A549 (cell line): ENCODE data around the gene RNF123. TPM values are rescaled to one million over a fixed set of nuclear protein-coding genes. Genes with fewer than 3 reads are reported as not detected.

Source experiments
- ATAC-seq, 2 experiments: fragments of 200-7000 bp in 1 of 2; fragments of >200 bp in 1 of 2; cut with Nextera tagmentation in 1 of 2; cut with Tn5 transposase in 1 of 2; 3 replicates each; pipeline versions ENCODE4 v1.8.0 to v1.9.1; 2018 to 2020; ENCODE audit warnings: mild to moderate bottlenecking in 1 of 2, moderate library complexity in 1 of 2
- CTCF ChIA-PET: fragments of 300-600 bp; sonication (Branson Sonifier 250); formaldehyde crosslinking; extraction: SDS; loops from one replicate; lab custom pipeline; 2021; ENCODE audit warnings: antibody characterized with exemption, inconsistent platforms; lab: Yijun Ruan, JAX
- POLR2A ChIA-PET: fragments of 350-600 bp; formaldehyde crosslinking; extraction: SDS; loops from one replicate; lab custom pipeline; 2021; ENCODE audit warnings: antibody characterized with exemption, inconsistent platforms; lab: Yijun Ruan, JAX
- DNase-seq, 2 experiments: peaks; one replicate each; pipeline versions ENCODE4 v3.0.0 to v3.0.0-alpha.2; 2011 to 2016; ENCODE audit warnings: low read depth in 1 of 2, low spot score in 1 of 2
- FAIRE-seq: peaks from 2 replicates; lab custom pipeline; 2011; peaks lifted over from hg19 to GRCh38; lab: Jason Lieb, UNC
- H3K27ac ChIP-seq, 2 experiments: fragments of >200 bp; sonication (Bioruptor Twin); formaldehyde crosslinking; 3 replicates each; pipeline ENCODE4 v1.5.1; 2016 to 2017
- H3K4me1 ChIP-seq: fragments of >200 bp; sonication (Bioruptor Twin); formaldehyde crosslinking; 3 replicates; pipeline ENCODE4 v1.6.1; 2016
- H3K4me2 ChIP-seq: fragments of >200 bp; sonication (Bioruptor Twin); formaldehyde crosslinking; 3 replicates; pipeline ENCODE4 v1.6.1; 2016
- H3K4me3 ChIP-seq: fragments of >200 bp; sonication (Bioruptor Twin); formaldehyde crosslinking; 3 replicates; pipeline ENCODE4 v1.5.1; 2016
- H3K9me3 ChIP-seq: fragments of >200 bp; sonication (Bioruptor Twin); formaldehyde crosslinking; 3 replicates; pipeline ENCODE4 v1.6.1; 2016
- ATOH8 ChIP-seq: fragments of 250-450 bp; sonication (Bioruptor Pico); IDR thresholded peaks from 2 replicates; pipeline ENCODE4 v1.5.0; 2020; ENCODE audit warnings: low read depth, mild to moderate bottlenecking, moderate library complexity
- CBX2 ChIP-seq: fragments of 200-600 bp; sonication (generic); IDR thresholded peaks from 2 replicates; pipeline ENCODE4 v1.6.1; 2016; ENCODE audit warnings: low read depth, mild to moderate bottlenecking, borderline replicate concordance
- CBX8 ChIP-seq: fragments of 200-600 bp; sonication (generic); IDR thresholded peaks from 2 replicates; pipeline ENCODE4 v1.6.1; 2016
- CEBPB ChIP-seq, 2 experiments: fragments of >200 bp in 1 of 2; sonication (Bioruptor Twin) in 1 of 2; formaldehyde crosslinking in 1 of 2; IDR thresholded peaks; 2 replicates each; pipeline ENCODE4 v1.6.1; 2012 to 2016
- CHD2 ChIP-seq: fragments of 150-350 bp; IDR thresholded peaks from 2 replicates; pipeline ENCODE4 v1.6.1; 2014; ENCODE audit warnings: low read length; ENCODE audit not compliant: partially characterized antibody
- EP300 ChIP-seq, 2 experiments: fragments of >200 bp; sonication (Bioruptor Twin); formaldehyde crosslinking; IDR thresholded peaks; 2 replicates in 1 of 2; 3 replicates in 1 of 2; pipeline ENCODE4 v1.6.1; 2016 to 2017
- FOXS1 ChIP-seq: fragments of 250-450 bp; sonication (Bioruptor Pico); IDR thresholded peaks from 2 replicates; pipeline ENCODE4 v1.5.0; 2020; ENCODE audit warnings: mild to moderate bottlenecking, moderate library complexity
- HES2 ChIP-seq: fragments of >200 bp; sonication (Bioruptor Twin); formaldehyde crosslinking; IDR thresholded peaks from 2 replicates; pipeline ENCODE4 v1.6.1; 2016
- HEYL ChIP-seq: fragments of 250-450 bp; sonication (Bioruptor Pico); IDR thresholded peaks from 2 replicates; pipeline ENCODE4 v1.8.0; 2021; ENCODE audit warnings: mild to moderate bottlenecking, moderate library complexity
- HMGXB4 ChIP-seq: fragments of 250-450 bp; sonication (Bioruptor Pico); IDR thresholded peaks from 2 replicates; pipeline ENCODE4 v1.5.0; 2021; ENCODE audit warnings: mild to moderate bottlenecking, moderate library complexity, borderline replicate concordance
- HOXA7 ChIP-seq: fragments of 250-450 bp; sonication (Bioruptor Pico); IDR thresholded peaks from 2 replicates; pipeline ENCODE4 v1.5.0; 2020; ENCODE audit warnings: mild to moderate bottlenecking, moderate library complexity
- JUN ChIP-seq, 2 experiments: fragments of >200 bp; sonication (Bioruptor Twin); formaldehyde crosslinking; IDR thresholded peaks; 2 replicates in 1 of 2; 3 replicates in 1 of 2; pipeline ENCODE4 v1.6.1; 2016 to 2017
- KDM5A ChIP-seq: fragments of 200-600 bp; sonication (generic); IDR thresholded peaks from 2 replicates; pipeline ENCODE4 v1.6.1; 2016; ENCODE audit warnings: antibody characterized with exemption, mild to moderate bottlenecking
- PBX3 ChIP-seq: IDR thresholded peaks from 2 replicates; pipeline ENCODE4 v1.6.1; 2012
- PHF8 ChIP-seq: fragments of 200-600 bp; sonication (generic); IDR thresholded peaks from 2 replicates; pipeline ENCODE4 v1.6.1; 2016; ENCODE audit warnings: low read depth, mild to moderate bottlenecking, antibody characterized with exemption, moderate library complexity, borderline replicate concordance
- POLR2A ChIP-seq: IDR thresholded peaks from 2 replicates; pipeline ENCODE4 v1.6.1; 2012; ENCODE audit warnings: mild to moderate bottlenecking, low read length
- RAD21 ChIP-seq, 2 experiments: fragments of >200 bp in 1 of 2; sonication (Bioruptor Twin) in 1 of 2; formaldehyde crosslinking in 1 of 2; IDR thresholded peaks in 1 of 2; conservative IDR thresholded peaks in 1 of 2; 2 replicates in 1 of 2; 3 replicates in 1 of 2; pipeline ENCODE4 v1.6.1; 2012 to 2018; ENCODE audit warnings: inconsistent platforms in 1 of 2
- RCOR1 ChIP-seq: fragments of 150-350 bp; IDR thresholded peaks from 2 replicates; pipeline ENCODE4 v1.6.1; 2014; ENCODE audit warnings: antibody characterized with exemption, low read length, low read depth
- RNF2 ChIP-seq: fragments of 200-600 bp; sonication (generic); IDR thresholded peaks from 2 replicates; pipeline ENCODE4 v1.6.1; 2016; ENCODE audit warnings: low read depth, mild to moderate bottlenecking, antibody characterized with exemption, moderate library complexity, borderline replicate concordance
- TP53 ChIP-seq: fragments of 250-450 bp; sonication (Bioruptor Pico); IDR thresholded peaks from 2 replicates; pipeline ENCODE4 v1.5.0; 2021; ENCODE audit warnings: mild to moderate bottlenecking, moderate library complexity
- USF2 ChIP-seq: fragments of 450-650 bp; IDR thresholded peaks from 2 replicates; pipeline ENCODE4 v1.6.1; 2014; ENCODE audit warnings: antibody characterized with exemption
- ZC3H11A ChIP-seq: fragments of 450-650 bp; IDR thresholded peaks from 2 replicates; pipeline ENCODE4 v1.6.1; 2014; ENCODE audit warnings: antibody characterized with exemption, mild to moderate bottlenecking
- ZFP36 ChIP-seq: fragments of 450-650 bp; IDR thresholded peaks from 2 replicates; pipeline ENCODE4 v1.6.1; 2014; ENCODE audit warnings: borderline replicate concordance; ENCODE audit not compliant: partially characterized antibody
- ZSCAN20 ChIP-seq: fragments of 250-450 bp; sonication (Bioruptor Pico); IDR thresholded peaks from 2 replicates; pipeline ENCODE4 v1.8.0; 2022; ENCODE audit warnings: mild to moderate bottlenecking, moderate library complexity
- WGBS: methylation state at CpG from one replicate; pipeline ENCODE4 v1.1.6; 2017; ENCODE audit errors: missing lambda C conversion rate; 5-methylcytosine and 5-hydroxymethylcytosine counted together
- polyA plus RNA-seq, 4 experiments: library from polyadenylated mRNA; depleted of rRNA in 3 of 4; stranded (reverse); fragments of >200 nt; fragmentation: RNase III in 1 of 4; extraction: RNeasy Plus Mini Kit Qiagen cat#74134 plus additional on column Dnase treatment in 1 of 4; gene quantifications; 2 replicates in 3 of 4; 3 replicates in 1 of 4; pipeline ENCODE4 v1.2.3, GENCODE V29; 2011 to 2017

RNF123 gene
- polyA plus RNA-seq, 2 of the 4 experiments (the other 2 are of a cell fraction): 14.4 to 16.0 TPM

- DNase-seq (no peak), ATAC-seq (no peak), FAIRE-seq (no peak)
- H3K4me3 ChIP-seq: no peak overlapping the region
- 88% methylated on average over 4 of the region's 4 CpGs for WGBS
- peaks cover 18% of the 10 kb centered on the region for H3K4me1 ChIP-seq
- no peak overlapping the region for H3K27ac ChIP-seq
- H3K9me3 ChIP-seq: no peaks in the 10 kb centered on the region
- TF ChIP-seq CHD2 (no peak), CEBPB (IDR thresholded peaks at IDR 0.05) (no peak), EP300 (IDR thresholded peaks at IDR 0.05) (no peak), CBX8 (no peak), POLR2A (no peak), TP53 (CRISPR knock-in tag) (no peak), HMGXB4 (CRISPR knock-in tag) (no peak), ZFP36 (no peak), RAD21 (conservative IDR thresholded peaks at IDR 0.05 in 1 of 2, IDR thresholded peaks at IDR 0.05 in 1 of 2) (no peak), KDM5A (no peak), PBX3 (no peak), HES2 (no peak), ZSCAN20 (CRISPR knock-in tag) (no peak)
- ChIA-PET CTCF (no interaction called here), POLR2A (no interaction called here)
- no peak overlapping the region; the same call in 2 of the 3 replicates for H3K4me2 ChIP-seq
Observed at GRCh38 chr3:49750056-49750455, 60.7 kb downstream of the RNF123 start.

GRCh38 chr3:49751501-49751900, 62.1 kb downstream of the RNF123 start:
- FAIRE-seq: no peak
- Histone ChIP-seq H3K4me2 (no peak overlapping the region; the same call in 2 of the 3 replicates), H3K4me1 (peaks cover 14% of the 10 kb centered on the region; the same call in 2 of the 3 replicates), H3K9me3 (no peaks in the 10 kb centered on the region), H3K27ac (no peak overlapping the region), H3K4me3 (no peak overlapping the region)
- CTCF ChIA-PET: no interaction called here
- TF ChIP-seq HOXA7 (CRISPR knock-in tag) (no peak), RNF2 (no peak), JUN (IDR thresholded peaks at IDR 0.05) (no peak), POLR2A (no peak), CBX2 (no peak), ZC3H11A (no peak), USF2 (no peak), PHF8 (no peak), ZSCAN20 (CRISPR knock-in tag) (no peak), RCOR1 (no peak), FOXS1 (CRISPR knock-in tag) (no peak), TP53 (CRISPR knock-in tag) (no peak), ATOH8 (CRISPR knock-in tag) (no peak), HEYL (CRISPR knock-in tag) (no peak)
- ATAC-seq: no peak
- POLR2A ChIA-PET: no interaction called here
- no peak for DNase-seq
- WGBS: 84% methylated on average over 4 of the region's 4 CpGs
